OCI-LY1 (cell line): ENCODE measurements around the gene AUP1.
A peak's percentile ranks its signal among the peaks of the same experiment; 100 is the strongest.

Source experiments
- H2AFZ ChIP-seq: fragments of 200-600 bp; sonication (generic), shearing (Covaris generic); 2 replicates; pipeline ENCODE4 v1.6.0; 2014; ENCODE audit warnings: antibody characterized with exemption, mild to moderate bottlenecking, low read length
- H3F3A ChIP-seq: fragments of 200-600 bp; sonication (generic), shearing (Covaris generic); 2 replicates; pipeline ENCODE4 v1.6.0; 2014; ENCODE audit warnings: mild to moderate bottlenecking, antibody characterized with exemption, low read length, moderate library complexity; ENCODE audit not compliant: insufficient read depth
- H3K27ac ChIP-seq: fragments of 200-600 bp; sonication (generic); 2 replicates; pipeline ENCODE4 v1.5.1; 2014; ENCODE audit warnings: low read length, mixed run types, mild to moderate bottlenecking, low read depth; ENCODE audit not compliant: poor library complexity, severe bottlenecking
- H3K27me3 ChIP-seq: fragments of 200-600 bp; sonication (generic); 2 replicates; pipeline ENCODE4 v1.6.0; 2014; ENCODE audit warnings: antibody characterized with exemption, mild to moderate bottlenecking, low read length, moderate library complexity; ENCODE audit not compliant: insufficient read depth
- H3K36me3 ChIP-seq: fragments of 200-600 bp; sonication (generic); 2 replicates; pipeline ENCODE4 v1.6.1; 2014; ENCODE audit warnings: mild to moderate bottlenecking, antibody characterized with exemption, low read length, moderate library complexity, mixed read lengths; ENCODE audit not compliant: insufficient read depth
- H3K4me1 ChIP-seq: fragments of 200-600 bp; sonication (generic); 2 replicates; pipeline ENCODE4 v1.5.1; 2014; ENCODE audit warnings: mild to moderate bottlenecking, low read length, moderate library complexity; ENCODE audit not compliant: insufficient read depth, severe bottlenecking
- H3K4me2 ChIP-seq: fragments of 200-600 bp; sonication (generic), shearing (Covaris generic); 2 replicates; pipeline ENCODE4 v1.6.1; 2014; ENCODE audit warnings: low read length
- H3K4me3 ChIP-seq: fragments of 200-600 bp; sonication (generic); 2 replicates; pipeline ENCODE4 v1.5.1; 2014; ENCODE audit warnings: low read length, low read depth, mild to moderate bottlenecking, mixed read lengths; ENCODE audit not compliant: poor library complexity, severe bottlenecking
- H3K79me2 ChIP-seq: fragments of 200-600 bp; shearing (Covaris generic); 2 replicates; pipeline ENCODE4 v1.6.1; 2016; ENCODE audit warnings: mixed run types, low read length, mixed read lengths; ENCODE audit not compliant: insufficient read depth
- H3K9ac ChIP-seq: fragments of 200-600 bp; sonication (generic), shearing (Covaris generic); 2 replicates; pipeline ENCODE4 v1.6.1; 2014; ENCODE audit warnings: mild to moderate bottlenecking, low read length, mixed read lengths
- H3K9me2 ChIP-seq: fragments of 200-600 bp; sonication (generic), shearing (Covaris generic); 2 replicates; pipeline ENCODE4 v1.6.1; 2014; ENCODE audit warnings: low read depth, mild to moderate bottlenecking, low read length, mixed read lengths
- H3K9me3 ChIP-seq: fragments of 200-600 bp; shearing (Covaris generic); 2 replicates; pipeline ENCODE4 v1.6.1; 2014; ENCODE audit warnings: low read length, mixed read lengths
- H4K20me1 ChIP-seq: fragments of 200-600 bp; sonication (generic), shearing (Covaris generic); 2 replicates; pipeline ENCODE4 v1.6.0; 2016; ENCODE audit warnings: mild to moderate bottlenecking, low read length; ENCODE audit not compliant: insufficient read depth
- EZH2 ChIP-seq: fragments of 200-600 bp; sonication (generic), shearing (Covaris generic); IDR thresholded peaks from 2 replicates; pipeline ENCODE4 v1.8.0; 2017; ENCODE audit warnings: borderline replicate concordance, mixed run types, mild to moderate bottlenecking, antibody characterized with exemption, low read length, moderate library complexity, mixed read lengths
- TF ChIP-seq, protein P1 (sequence below): fragments of 200-600 bp; sonication (generic), shearing (Covaris generic); IDR thresholded peaks from 2 replicates; pipeline ENCODE4 v1.5.1; 2017; ENCODE audit warnings: mild to moderate bottlenecking, antibody characterized with exemption, low read length, moderate library complexity, mixed read lengths

Gene AUP1

DNA sequence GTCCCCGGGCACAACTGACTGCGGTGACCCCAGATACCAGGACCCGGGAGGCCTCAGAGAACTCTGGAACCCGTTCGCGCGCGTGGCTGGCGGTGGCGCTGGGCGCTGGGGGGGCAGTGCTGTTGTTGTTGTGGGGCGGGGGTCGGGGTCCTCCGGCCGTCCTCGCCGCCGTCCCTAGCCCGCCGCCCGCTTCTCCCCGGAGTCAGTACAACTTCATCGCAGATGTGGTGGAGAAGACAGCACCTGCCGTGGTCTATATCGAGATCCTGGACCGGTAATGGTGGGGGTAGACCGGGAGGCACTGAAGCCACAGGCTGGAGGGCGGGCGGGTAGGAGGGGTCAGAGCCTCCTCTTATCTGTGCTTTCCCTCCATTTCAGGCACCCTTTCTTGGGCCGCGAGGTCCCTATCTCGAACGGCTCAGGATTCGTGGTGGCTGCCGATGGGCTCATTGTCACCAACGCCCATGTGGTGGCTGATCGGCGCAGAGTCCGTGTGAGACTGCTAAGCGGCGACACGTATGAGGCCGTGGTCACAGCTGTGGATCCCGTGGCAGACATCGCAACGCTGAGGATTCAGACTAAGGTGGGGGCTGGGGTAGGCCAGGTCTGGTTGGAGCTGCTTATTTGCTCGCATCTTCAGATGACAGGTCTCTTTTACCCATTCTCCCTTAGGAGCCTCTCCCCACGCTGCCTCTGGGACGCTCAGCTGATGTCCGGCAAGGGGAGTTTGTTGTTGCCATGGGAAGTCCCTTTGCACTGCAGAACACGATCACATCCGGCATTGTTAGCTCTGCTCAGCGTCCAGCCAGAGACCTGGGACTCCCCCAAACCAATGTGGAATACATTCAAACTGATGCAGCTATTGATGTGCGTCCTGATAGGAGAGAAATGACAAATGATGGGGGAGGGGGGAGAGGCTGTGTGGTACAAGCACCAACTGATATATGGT, 1.0 kb upstream of the AUP1 start:
- Histone ChIP-seq H3K79me2 (peaks cover 10% of the 10 kb centered on the region), H3K4me2 (peak overlapping the region; percentile 95), H3K4me1 (peaks cover 29% of the 10 kb centered on the region), H3F3A (no peaks in the 10 kb centered on the region), H3K36me3 (peaks cover 57% of the 10 kb centered on the region), H3K9me2 (no peaks in the 10 kb centered on the region), H3K27ac (peak overlapping the region; percentile 55), H3K27me3 (no peaks in the 10 kb centered on the region), H2AFZ (no peak overlapping the region), H3K9me3 (no peaks in the 10 kb centered on the region), H4K20me1 (no peaks in the 10 kb centered on the region), H3K4me3 (peak overlapping the region; percentile 91), H3K9ac (peak overlapping the region; percentile 99)
- TF ChIP-seq, protein P1, sequence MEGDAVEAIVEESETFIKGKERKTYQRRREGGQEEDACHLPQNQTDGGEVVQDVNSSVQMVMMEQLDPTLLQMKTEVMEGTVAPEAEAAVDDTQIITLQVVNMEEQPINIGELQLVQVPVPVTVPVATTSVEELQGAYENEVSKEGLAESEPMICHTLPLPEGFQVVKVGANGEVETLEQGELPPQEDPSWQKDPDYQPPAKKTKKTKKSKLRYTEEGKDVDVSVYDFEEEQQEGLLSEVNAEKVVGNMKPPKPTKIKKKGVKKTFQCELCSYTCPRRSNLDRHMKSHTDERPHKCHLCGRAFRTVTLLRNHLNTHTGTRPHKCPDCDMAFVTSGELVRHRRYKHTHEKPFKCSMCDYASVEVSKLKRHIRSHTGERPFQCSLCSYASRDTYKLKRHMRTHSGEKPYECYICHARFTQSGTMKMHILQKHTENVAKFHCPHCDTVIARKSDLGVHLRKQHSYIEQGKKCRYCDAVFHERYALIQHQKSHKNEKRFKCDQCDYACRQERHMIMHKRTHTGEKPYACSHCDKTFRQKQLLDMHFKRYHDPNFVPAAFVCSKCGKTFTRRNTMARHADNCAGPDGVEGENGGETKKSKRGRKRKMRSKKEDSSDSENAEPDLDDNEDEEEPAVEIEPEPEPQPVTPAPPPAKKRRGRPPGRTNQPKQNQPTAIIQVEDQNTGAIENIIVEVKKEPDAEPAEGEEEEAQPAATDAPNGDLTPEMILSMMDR, result no peak
- no peak for TF ChIP-seq EZH2

DNA sequence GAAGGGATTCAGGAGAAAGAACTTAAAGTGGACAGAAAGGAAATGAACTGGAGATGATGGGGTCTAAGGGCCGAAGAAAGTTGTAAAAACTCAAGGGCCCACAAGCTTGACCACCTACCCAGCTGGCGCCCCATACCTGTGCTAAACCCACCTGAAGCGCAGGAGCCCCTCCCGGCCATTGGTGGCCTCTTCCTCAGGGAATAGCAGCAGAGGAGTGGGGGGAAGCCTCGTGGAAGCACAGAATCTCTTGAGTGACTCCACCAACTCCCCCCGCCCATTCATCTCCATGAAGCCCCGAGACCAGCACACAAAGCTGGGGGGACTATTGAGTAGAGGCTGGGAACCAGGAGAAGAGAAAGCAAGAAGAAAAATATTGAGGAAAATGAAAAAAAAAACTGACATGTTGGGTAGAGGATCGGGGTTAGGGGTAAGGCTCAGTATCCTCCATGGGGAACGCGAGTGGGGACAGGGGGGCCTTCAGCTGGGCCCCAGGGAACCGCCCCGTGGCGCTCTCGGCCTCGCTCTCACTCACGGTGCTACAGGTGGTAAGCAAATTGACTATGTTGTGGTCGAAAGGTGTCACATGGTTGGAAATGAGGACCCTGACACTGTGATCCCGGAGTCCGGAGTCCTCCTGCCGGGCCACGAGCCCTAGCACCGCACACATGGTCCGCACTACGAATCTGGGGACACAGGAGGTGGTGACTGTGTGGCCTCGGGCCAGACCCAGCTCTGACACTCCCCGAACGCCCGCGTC, 728 bp downstream of the AUP1 start:
- Histone ChIP-seq H3K79me2 (peaks cover 10% of the 10 kb centered on the region), H3K4me3 (peak overlapping the region; percentile 91), H3K9me3 (no peaks in the 10 kb centered on the region), H2AFZ (no peak overlapping the region), H3K4me2 (peak overlapping the region; percentile 93), H3K27me3 (no peaks in the 10 kb centered on the region), H3K9me2 (no peaks in the 10 kb centered on the region), H3F3A (no peaks in the 10 kb centered on the region), H3K36me3 (peaks cover 59% of the 10 kb centered on the region), H3K4me1 (peaks cover 29% of the 10 kb centered on the region), H4K20me1 (no peaks in the 10 kb centered on the region), H3K9ac (peak overlapping the region; percentile 99), H3K27ac (peak overlapping the region; percentile 78)
- TF ChIP-seq, protein P1, result 0 out of 2 replicates have a peak, but pooled peaks have one; percentile 18
- TF ChIP-seq EZH2, result no peak

GRCh38 chr2:74527741-74528140, 1.8 kb downstream of the AUP1 start:
- no peak overlapping the region for H2AFZ ChIP-seq
- peaks cover 50% of the 10 kb centered on the region for H3K36me3 ChIP-seq
- H3K4me3 ChIP-seq, result peak overlapping the region; percentile 91
- no peak overlapping the region for H3K27ac ChIP-seq
- H3K9ac ChIP-seq, result no peak overlapping the region
- peaks cover 29% of the 10 kb centered on the region for H3K4me1 ChIP-seq
- no peaks in the 10 kb centered on the region for H3K9me3 ChIP-seq
- TF ChIP-seq, protein P1, result no peak
- no peak for TF ChIP-seq EZH2
- no peaks in the 10 kb centered on the region for H3K9me2 ChIP-seq
- H4K20me1 ChIP-seq, result no peaks in the 10 kb centered on the region
- no peaks in the 10 kb centered on the region for H3F3A ChIP-seq
- peak overlapping the region; percentile 93; the same call in 1 of the 2 replicates for H3K4me2 ChIP-seq
- no peaks in the 10 kb centered on the region for H3K27me3 ChIP-seq
- H3K79me2 ChIP-seq, result peaks cover 10% of the 10 kb centered on the region
